Testis (tissue), 2 donors: ENCODE results near the gene ARL3.

Experiments
- POLR2A ChIP-seq: fragments of 450-650 bp; IDR thresholded peaks from one replicate; pipeline ENCODE4 v1.6.1; 2017; ENCODE audit warnings: antibody characterized with exemption, mild to moderate bottlenecking, moderate library complexity
- TF ChIP-seq, protein P1 (sequence below), 3 experiments: fragments of 450-650 bp in 2 of 3; fragments of 200-600 bp in 1 of 3; sonication (generic) in 1 of 3; IDR thresholded peaks; one replicate each; pipeline ENCODE4 v1.5.1; 2016 to 2019; ENCODE audit warnings: antibody characterized with exemption in 3 of 3, mild to moderate bottlenecking in 2 of 3, moderate library complexity in 1 of 3

DNA sequence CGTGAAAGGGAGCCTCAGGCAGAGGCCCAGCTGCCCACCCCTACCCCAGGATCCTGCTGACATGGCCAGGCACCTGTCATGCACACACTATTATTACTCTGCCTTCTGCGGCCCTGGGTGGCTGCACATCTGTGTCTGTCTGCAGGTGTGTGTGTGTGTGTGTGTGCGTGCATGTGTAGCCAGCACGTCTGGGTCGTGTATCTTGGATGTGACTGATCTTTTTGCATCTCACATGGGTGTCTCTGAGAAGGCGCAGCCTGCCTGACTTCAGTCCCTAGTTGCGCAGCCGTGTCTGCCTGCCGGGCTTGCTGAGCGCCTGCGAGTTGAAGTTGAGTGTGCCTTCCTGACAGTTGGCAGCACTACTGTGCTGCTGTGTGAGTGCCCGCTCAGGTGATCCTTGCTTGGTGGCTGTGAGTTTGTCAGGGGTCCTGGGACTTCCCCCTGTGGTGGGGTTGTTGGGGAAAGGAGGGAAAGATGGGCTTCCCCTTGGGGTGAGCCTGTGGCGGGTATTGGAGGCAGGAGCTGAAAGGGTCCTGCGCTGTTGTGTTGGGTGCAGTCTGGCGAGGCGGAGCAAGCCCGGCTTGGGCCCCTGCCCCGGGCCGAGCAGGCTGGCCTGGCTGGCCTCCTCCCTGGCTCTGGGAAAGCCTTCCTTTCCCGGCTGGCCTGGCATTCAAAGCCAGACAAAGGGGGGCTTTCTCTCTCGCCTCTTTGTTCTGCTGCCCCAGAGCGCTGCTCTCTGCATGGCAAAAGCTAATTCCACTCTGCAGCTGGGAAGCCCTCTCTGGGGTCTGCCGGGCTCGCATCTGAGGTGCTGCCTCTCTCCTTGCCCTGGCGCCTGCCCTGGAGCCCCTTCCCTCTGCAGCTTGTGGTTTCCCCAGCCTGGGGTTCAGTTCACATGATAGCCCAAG, 65.1 kb downstream of the ARL3 start:
- TF ChIP-seq, protein P1, sequence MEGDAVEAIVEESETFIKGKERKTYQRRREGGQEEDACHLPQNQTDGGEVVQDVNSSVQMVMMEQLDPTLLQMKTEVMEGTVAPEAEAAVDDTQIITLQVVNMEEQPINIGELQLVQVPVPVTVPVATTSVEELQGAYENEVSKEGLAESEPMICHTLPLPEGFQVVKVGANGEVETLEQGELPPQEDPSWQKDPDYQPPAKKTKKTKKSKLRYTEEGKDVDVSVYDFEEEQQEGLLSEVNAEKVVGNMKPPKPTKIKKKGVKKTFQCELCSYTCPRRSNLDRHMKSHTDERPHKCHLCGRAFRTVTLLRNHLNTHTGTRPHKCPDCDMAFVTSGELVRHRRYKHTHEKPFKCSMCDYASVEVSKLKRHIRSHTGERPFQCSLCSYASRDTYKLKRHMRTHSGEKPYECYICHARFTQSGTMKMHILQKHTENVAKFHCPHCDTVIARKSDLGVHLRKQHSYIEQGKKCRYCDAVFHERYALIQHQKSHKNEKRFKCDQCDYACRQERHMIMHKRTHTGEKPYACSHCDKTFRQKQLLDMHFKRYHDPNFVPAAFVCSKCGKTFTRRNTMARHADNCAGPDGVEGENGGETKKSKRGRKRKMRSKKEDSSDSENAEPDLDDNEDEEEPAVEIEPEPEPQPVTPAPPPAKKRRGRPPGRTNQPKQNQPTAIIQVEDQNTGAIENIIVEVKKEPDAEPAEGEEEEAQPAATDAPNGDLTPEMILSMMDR (IDR thresholded peaks at IDR 0.05) = no peak
- no peak for TF ChIP-seq POLR2A
